Stimulated activated CD8-positive, alpha-beta memory T cell treated with anti-CD3 and anti-CD28 coated beads, Interleukin-15, amount 100 ng/mL, for 4 hours (primary cell): ENCODE measurements around the gene PRRC2C.
"Not testable (repeated sequence)": the region's sequence is repeated elsewhere in the genome, so short reads cannot be mapped to it uniquely, and the experiment has no call there.

Experiments used
- DNase-seq, 2 donors: peaks; one replicate each; pipeline ENCODE4 v3.0.0-alpha.2; 2020; ENCODE audit warnings: low read depth in 2 of 2

Gene PRRC2C

DNA sequence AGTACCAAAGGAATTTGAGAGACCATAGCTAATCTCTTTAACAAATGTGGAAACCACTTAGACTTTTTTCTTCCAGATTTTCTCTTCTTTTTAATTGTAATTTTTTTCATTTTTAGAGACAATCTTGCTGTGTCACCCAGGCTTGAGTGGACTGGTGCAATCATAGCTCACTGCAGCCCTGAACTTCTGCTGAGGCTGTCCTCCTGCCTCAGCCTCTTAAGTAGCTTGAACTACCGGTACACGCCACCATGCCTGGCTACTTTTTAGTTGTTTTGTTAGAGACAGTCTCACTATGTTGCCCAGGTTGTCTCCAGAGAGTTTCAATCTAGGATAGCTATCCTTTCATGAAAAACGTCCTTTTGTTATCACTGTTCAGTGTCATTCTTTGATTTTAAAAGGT is 15.0 kb downstream of the PRRC2C start:
- no peak for DNase-seq

DNA sequence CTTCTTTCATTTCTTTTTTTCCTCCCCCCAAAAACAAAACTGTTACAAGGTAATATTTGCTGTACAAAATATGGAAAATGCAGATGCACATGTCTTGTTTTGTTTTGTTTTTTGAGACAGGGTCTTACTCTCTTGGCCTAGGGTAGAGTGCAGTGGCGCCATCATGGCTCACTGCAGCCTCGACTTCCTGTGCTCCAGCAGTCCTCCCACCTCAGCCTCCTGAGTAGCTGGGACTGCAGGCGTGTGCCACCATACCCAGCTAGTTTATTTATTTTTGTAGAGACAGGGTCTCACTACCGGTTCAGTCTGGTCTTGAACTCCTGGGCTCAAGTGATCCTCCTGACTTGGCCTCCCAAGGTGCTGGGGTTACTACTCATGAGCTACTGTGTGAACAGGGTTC is 15.5 kb downstream of the PRRC2C start:
- DNase-seq, result no peak

DNA sequence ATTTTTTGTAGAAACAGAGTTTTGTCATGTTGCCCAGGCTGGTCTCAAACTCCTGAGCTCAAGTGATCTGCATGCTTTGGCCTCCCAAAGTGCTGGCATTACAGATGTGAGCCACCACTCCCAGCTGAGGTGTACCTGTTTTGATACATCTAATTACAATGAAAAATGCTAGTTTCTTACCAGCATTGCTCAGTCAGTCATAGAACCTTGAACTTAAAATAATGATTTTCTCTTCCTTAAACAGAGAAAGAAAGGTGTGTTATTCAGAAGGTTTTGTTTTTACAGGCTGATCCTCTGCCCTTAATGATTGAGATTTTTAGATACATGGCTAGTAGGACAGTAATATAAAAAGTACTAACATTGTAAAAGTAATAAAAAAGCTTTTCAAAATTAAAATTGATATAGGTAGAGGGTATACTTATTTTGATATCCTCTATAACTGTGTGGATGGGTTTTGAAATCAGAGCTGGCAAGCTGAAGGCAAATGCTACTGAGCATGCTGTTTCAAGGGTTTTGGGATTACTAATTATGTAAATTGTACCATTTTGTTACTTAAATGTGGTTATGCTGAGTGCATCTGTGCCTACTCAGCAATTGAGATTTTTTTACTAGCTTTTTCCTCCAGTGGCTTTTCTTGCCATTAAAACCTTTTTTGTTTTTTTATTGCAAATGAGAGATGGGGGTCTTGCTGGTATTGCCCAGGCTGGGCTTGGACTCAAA is 16.1 kb downstream of the PRRC2C start:
- DNase-seq, result no peak

DNA sequence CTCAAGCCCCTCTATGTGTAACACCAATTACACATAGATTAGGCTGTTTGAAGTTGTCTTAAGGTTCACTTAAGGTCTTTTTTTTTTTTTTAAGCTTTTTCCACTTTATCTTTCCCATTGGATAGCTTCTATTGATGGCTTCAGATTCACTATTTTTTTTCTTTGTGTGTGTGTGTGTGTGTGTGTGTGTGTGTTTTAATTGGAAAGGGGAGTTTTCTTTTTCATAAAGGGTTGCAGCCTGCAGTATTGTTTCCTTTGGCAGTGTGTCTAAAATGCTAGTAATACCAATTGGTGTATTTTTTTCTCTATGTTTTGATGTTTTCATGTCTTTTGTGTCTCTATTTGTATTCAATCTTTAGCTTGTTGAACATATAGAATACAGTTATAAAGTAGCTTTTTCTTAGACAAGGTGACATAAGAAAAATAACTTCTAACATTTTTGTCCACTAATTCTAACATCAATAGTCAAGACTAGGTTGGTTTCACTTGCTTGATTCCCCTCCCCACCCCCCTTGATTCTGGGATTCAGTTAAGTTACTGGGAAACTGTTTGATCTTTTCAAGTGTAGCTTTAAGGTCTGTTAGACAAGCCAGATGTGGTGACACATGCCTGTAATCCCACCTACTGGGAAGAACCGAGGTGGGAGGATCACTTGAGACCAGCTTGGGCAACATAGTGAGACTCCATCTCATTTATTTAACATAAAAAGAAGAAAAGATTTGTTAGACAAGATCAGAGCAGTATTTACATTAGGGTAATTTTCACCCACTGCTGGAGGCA is 21.4 kb downstream of the PRRC2C start:
- DNase-seq, result no peak

DNA sequence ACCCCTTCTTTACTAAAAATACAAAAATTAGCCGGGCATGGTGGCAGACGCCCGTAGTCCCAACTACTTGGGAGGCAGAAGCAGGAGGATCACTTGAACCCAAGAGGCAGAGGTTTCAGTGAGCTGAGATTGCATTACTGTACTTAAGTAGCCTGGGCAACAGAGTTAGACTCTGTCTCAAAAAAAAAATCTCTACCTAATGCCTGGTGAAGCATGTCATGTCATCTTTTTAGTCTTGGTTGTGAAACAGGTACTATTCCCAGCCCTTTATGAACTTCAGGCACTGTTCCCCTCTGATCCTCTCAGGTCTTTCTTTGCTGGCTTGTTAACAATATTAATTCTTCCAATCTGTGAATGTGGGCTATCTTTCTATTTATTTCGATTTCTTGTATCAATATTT is 22.1 kb downstream of the PRRC2C start:
- no peak for DNase-seq

DNA sequence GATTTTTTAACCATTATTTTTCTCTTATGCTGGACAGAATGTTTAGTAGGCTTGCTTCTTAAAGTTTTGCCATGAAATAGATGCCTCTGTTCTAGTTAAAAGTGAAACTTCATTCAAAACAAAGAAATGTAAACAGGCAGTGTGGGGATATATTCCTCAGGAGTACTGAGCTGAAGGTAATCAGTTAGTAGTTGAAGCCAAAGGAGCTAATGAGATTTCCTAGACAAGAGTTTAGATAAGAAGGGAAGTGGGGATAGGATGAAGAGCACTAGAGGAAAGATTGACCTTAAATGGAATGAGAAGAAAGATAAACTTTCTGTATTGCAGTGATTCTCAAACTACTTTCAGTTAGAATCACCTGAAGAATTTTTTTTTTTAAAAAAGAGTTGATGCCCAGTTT is 23.9 kb downstream of the PRRC2C start:
- no peak for DNase-seq

DNA sequence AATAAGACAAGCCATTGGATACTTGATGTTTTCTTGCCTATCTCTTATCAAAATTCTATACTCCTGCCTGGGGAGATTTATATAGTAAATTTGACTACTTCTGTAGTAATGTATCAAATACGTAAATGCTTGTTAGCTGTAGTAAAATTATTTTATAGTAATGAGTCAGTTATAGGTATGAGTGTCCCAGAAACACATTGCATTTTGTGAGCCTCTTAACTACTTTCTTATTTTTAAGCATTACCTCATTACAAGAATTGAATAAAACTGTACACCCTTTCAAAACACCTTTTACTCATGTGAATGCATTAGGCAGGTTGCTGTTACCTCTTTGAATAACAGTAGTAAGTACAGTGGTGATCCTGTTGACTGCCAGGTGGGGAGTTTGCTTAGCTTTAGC is 28.4 kb downstream of the PRRC2C start:
- DNase-seq, result no peak

DNA sequence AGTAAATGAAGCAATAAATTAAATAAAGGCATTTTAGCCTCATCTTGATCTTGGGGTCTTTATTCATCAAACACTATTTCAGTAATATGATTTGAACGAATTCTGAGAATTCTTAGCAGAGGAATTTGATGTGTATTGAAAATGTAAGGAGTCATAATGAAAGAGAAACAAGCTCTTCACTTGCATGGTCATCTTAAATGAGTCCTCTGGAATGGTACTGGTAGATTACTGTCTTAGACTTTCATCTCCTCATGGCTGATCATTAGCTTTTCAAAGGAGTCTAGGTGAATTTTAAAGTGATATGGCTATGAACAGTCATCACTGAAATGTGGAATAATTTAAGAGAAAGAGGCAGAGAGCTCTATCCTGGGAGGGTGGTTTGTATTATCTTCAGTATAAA is 30.0 kb downstream of the PRRC2C start:
- no peak for DNase-seq

DNA sequence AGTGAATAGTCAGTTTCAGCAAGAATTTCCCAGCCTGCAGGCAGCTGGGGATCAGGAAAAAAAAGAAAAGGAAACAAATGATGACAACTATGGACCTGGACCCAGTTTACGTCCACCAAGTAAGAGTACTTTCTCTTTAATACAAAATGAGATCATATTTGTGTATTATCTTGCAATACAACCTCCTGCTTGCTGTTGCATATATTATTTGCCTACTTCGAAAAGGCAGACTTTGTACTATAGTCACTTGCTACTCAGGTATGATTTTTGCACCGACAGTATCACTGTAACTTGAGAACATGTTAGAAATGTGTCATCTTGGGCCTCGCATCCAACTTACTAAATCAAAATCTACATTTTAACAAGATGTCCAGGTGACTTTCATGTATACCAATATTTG is 30.4 kb downstream of the PRRC2C start:
- no peak for DNase-seq

DNA sequence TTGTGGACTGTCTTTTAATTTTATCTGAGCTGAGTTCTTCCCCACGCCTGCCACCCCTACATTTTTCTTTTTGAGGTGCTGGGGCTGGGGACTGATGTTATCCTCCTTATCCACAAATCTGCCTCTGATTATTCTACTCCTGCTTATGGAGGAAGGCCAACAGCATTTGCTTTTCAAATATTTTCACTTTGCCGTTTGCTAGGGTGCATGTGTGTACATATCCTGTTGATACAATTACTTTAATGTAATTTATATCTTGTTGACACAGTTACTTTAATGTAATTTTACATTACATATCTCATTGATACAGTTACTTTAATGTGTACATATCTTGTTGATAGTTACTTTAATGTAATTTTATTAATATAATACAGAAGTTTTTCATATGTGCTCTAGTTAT is 36.2 kb downstream of the PRRC2C start:
- no peak for DNase-seq

DNA sequence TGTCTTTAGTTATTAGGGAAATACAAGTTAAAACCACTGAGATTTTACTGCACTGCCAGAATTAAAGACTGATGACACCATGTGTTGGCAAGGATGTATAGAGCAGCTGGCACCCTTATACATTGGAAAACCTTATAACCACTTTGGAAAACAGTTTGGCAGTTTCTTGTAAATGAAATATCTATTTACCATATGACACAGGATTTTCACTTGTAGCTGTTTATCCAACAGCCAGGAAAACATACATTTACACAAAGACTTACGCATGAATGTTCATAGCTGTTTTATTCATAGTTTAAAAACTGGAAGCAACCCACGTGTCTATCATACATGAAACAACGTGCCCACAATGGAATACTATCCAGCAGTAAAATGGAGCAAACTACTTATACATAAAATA is 45.3 kb downstream of the PRRC2C start:
- DNase-seq, result no peak

DNA sequence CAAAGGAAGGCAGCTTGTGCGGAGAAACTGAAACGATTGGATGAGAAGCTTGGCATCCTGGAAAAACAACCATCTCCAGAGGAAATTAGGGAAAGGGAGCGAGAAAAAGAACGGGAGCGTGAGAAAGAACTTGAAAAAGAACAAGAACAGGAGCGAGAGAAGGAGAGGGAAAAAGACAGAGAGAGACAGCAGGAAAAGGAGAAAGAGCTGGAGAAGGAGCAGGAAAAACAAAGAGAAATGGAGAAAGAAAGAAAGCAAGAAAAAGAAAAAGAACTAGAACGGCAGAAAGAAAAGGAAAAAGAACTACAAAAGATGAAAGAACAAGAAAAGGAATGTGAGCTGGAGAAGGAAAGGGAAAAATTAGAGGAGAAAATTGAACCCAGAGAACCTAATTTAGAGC is 47.2 kb downstream of the PRRC2C start:
- no peak for DNase-seq

DNA sequence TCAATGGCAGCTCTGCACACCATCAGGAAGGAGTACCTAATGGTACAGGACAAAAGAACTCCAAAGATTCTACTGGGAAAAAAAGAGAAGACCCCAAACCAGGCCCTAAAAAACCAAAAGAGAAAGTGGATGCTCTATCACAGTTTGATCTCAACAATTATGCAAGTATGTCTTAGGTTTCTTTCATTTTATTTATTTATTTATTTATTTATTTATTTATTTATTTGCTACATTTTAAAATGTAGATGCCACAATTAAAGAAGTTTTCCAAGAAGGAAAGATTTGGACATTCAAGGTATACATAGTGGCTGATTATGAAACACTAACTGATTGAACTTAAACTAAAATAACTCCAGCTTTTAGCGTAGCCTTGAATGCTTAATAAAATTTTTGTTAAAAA is 60.2 kb downstream of the PRRC2C start:
- no peak for DNase-seq

DNA sequence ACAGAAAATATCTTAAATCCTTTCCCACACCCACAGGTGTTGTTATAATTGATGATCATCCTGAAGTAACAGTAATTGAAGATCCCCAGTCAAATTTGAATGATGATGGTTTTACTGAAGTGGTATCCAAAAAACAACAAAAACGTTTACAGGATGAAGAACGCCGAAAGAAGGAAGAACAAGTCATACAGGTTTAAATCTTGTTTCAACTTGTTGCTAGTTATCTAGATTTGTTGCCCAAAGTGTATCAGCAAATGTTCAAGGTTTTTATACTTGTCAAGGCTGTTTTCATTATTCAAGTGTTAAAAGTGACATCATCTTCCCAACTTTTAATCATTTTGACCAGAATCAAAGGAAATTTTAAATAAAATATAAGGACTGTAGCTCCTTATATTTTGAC is 64.7 kb downstream of the PRRC2C start:
- no peak for DNase-seq

DNA sequence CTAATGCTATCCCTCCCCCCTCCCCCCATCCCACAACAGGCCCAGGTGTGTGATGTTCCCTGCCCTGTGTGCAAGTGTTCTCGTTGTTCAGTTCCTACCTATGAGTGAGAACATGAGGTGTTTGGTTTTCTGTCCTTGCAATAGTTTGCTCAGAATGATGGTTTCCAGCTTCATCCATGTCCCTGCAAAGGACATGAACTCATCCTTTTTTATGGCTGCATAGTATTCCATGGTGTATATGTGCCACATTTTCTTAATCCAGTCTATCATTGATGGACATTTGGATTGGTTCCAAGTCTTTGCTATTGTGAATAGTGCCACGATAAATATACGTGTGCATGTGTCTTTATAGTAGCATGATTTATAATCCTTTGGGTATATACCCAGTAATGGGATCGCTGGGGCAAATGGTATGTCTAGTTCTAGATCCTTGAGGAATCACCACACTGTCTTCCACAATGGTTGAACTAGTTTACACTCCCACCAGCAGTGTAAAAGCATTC is 65.3 kb downstream of the PRRC2C start:
- DNase-seq, result not testable (repeated sequence)

DNA sequence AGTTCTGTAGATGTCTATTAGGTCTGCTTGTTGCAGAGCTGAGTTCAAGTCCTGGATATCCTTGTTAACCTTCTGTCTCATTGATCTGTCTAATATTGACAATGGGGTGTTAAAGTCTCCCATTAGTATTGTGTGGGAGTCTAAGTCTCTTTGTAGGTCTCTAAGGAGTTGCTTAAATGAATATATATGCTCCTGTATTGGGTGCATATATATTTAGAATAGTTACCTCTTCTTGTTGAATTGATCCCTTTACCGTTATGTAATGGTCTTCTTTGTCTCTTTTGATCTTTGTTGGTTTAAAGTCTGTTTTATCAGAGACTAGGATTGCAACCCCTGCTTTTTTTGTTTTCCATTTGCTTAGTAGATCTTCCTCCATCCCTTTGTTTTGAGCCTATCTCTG is 68.6 kb downstream of the PRRC2C start:
- DNase-seq, result not testable (repeated sequence)

DNA sequence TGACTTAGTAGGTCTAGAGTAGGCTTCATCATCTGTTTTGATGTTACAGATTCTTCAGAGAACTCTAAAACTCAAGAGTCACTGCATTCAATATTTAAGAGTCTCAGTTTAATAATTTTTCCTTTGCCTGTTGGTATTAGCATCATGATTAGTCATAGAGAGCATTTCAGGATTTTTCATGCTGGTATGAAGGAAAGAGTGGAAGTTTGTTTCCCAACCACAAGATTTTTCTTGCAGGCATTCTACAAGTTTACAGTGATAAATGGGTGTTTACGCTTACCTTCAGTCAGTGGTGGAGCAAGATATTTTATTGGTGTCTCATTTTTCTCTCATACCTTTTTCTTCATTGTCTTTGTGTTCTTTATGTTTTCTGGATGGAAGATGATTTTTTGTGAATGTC is 78.3 kb downstream of the PRRC2C start:
- DNase-seq, result no peak

DNA sequence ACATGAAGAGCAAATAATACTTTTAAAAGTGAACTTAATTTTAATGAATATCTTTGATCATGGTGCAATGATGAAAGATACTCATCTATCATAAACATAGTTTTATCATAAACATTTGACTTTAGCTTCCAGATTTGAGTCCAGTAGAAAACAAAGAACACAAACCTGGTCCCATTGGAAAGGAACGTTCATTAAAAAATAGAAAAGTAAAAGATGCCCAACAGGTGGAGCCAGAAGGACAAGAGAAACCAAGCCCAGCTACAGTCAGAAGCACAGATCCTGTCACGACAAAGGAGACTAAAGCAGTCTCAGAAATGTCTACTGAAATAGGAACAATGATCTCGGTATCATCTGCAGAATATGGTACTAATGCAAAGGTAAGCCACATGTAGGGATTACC is 81.1 kb downstream of the PRRC2C start:
- no peak for DNase-seq

DNA sequence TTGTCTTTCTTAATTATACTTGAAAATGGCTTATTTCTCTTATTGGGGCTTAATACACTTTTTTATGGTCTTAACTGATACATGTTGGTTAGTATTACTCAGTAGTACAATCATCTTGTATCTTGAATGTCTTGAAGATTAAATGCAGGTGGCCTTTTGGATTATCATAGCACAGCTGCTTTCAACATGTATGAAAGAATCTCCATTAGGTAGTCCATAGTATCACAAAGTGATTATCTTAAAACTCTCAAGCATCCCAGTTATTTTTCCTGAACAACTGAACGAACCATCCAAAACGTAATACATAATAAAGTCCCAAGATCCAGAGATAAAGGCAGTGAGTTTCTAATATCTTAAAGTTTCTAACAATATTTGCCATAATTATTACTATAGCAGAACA is 85.0 kb downstream of the PRRC2C start:
- DNase-seq, result no peak

DNA sequence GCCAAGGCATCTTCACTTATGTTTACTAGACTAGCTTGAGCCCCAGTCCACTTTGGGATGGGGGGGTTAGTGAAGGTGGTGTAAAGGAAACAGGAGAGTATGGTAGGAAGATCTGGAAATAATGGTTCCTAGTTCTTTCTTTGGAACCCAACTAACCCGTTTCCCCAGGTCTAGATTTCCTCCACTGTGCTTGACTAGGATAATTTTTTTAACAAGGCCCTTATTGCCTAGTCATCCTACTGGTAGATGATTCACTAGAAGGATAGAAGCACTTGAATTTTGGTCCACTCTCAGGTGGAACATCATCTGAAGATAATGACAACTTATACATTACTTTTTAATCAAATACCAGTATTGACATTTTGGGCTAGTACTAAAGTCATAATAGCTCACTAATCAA is 90.8 kb downstream of the PRRC2C start:
- DNase-seq, result no peak

DNA sequence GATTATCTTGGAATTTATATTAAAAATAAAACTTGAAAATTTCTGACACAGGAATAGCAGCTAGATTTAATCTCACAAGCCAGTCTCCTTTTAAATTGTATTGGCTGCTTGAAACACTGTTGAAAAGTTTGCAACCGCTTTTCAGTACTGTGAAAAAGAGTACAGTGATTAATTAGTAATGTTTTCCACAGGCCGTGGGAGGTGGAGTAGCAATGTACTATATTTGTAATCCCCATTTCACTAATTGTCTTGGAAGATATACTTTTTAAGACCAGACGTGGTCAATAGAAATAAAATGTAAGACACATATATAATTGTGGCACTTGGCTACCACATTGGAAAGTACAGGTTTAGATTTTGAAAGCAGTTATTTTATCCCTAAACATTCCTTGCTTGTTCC is 95.9 kb downstream of the PRRC2C start:
- no peak for DNase-seq

DNA sequence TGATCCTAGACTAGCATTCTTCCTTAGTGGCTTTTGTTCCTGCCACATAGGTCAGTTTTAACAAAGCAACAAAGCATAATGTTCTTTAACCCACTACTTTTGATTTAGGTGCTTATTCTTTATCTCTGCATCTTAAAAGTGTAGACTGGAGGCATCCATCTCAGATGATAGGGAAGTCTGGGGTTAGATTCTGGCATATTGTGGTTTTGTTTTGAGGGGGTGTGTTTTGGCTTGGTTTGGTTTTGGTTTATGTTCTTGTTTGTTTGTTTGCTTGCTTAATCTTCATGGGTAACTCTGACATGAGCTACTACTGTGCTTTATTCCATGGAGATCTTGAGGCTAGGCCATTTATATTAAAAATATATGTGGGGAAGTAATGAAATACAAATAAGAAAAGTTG is 96.4 kb downstream of the PRRC2C start:
- no peak for DNase-seq

DNA sequence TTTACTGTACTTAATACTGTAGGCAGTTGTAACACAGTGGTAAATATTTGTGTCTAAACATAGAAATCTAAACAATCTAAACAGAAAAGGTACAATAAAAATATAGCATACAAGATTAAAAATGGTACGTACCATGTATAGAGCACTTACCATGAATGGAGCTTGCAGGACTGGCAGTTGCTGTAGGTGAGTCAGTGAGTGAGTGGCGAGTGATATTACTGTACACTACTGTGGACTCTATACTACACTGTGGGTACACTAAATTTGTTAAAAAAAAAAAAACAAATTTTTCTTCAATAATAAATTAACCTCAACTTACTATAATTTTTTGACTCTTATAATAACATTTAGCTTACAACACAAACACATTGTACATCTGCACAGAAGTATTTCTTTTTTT is 97.3 kb downstream of the PRRC2C start:
- DNase-seq, result no peak
